H54 (cell line): ENCODE measurements around the gene KDM6B.

Experiments
- DNase-seq: peaks from one replicate; pipeline ENCODE4 v3.0.0; 2011; ENCODE audit warnings: low spot score, mixed read lengths; ENCODE audit not compliant: insufficient read length
- FAIRE-seq: peaks from 3 replicates; lab custom pipeline; 2011; peaks lifted over from hg19 to GRCh38; lab: Jason Lieb, UNC
- POLR2A ChIP-seq: IDR thresholded peaks from 2 replicates; pipeline ENCODE4 v1.6.1; 2011; ENCODE audit warnings: low read depth, mild to moderate bottlenecking, low read length

The KDM6B gene

GRCh38 chr17:7841396-7841914 lies 7.4 kb downstream of the KDM6B start:
- no peak for FAIRE-seq
- peak; percentile 79 for DNase-seq
- peak; percentile 23; the same call in 1 of the 2 replicates for TF ChIP-seq POLR2A

GRCh38 chr17:7841915-7842379 lies 7.9 kb downstream of the KDM6B start:
- DNase-seq: no peak
- FAIRE-seq: no peak
- peak; percentile 3; the same call in 1 of the 2 replicates for TF ChIP-seq POLR2A

- DNase-seq (no peak), FAIRE-seq (no peak)
- TF ChIP-seq POLR2A: peak; percentile 48; the same call in 1 of the 2 replicates
Measured at GRCh38 chr17:7842380-7843256, 8.6 kb downstream of the KDM6B start.

GRCh38 chr17:7843257-7843535 lies 9.2 kb downstream of the KDM6B start:
- no peak for FAIRE-seq
- DNase-seq: no peak
- no peak for TF ChIP-seq POLR2A

- FAIRE-seq: no peak
- DNase-seq: peak; percentile 83
- TF ChIP-seq POLR2A: peak; percentile 25; the same call in 1 of the 2 replicates
Measured at GRCh38 chr17:7843536-7844291, 9.7 kb downstream of the KDM6B start.

DNA sequence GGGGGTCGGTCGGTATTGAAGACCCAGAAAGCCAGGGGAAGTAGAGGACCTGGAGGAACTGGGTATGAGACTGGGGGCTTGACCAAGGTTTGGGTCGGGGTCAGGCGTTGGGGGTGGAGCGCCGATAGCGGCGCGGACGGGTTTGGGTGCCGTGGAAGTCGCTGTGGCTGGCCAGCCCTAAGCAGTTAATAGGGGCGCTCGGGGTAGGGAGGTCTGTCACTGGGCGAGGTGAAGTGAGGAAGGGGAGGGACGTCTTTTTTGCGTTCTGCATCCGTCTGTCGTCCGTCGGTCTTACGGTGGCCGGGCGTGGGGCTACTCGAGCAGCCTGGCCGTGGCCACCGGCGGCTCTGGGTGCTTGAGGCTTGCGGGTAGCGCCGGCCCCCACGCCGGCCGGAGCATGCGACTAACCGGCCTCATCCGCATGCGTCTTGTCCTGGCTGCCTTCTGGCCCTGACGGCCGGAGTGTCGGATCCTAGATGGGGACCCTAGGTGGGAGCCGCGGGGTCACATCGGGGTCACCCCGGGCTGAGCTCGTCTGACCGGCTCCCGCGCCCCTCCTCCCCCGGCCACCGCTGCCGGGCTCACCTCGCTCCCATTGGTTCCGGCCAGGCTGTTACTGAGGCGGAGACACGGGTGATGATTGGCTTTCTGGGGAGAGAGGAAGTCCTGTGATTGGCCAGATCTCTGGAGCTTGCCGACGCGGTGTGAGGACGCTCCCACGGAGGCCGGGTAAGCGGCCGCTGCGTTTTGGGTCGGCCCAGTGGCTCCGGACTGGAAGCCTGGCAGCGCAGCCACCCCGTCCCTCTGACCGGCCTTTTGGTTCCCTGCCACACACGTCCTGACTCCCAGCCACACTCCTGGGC lies 10.5 kb downstream of the KDM6B start:
- peak; percentile 69 for FAIRE-seq
- peak; percentile 35; the same call in 1 of the 2 replicates for TF ChIP-seq POLR2A
- peak; percentile 91 for DNase-seq

DNA sequence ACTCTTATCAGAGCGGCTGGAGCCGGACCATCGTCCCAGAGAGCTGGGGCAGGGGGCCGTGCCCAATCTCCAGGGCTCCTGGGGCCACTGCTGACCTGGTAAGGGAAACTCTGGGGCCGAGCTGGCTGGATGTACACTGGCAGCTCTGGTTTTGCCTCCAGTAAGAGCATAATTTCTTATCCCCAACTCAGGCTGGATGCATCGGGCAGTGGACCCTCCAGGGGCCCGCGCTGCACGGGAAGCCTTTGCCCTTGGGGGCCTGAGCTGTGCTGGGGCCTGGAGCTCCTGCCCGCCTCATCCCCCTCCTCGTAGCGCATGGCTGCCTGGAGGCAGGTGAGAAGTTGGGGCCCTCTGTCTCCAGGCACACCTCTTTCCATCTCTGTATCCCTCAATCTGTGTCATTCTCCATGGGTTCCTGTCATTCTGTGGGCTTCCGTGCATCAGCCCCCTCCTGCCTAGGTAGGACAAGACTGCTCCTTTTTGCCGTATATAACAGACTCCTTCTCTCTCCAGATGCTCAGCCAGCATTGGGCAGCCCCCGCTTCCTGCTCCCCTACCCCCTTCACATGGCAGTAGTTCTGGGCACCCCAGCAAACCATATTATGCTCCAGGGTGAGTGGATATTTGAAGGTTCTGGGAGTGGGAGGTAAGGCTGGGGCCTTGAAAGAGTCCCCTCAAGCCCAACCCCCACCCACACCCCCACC lies 11.5 kb downstream of the KDM6B start:
- FAIRE-seq (no peak), DNase-seq (no peak)
- no peak for TF ChIP-seq POLR2A

- FAIRE-seq (no peak), DNase-seq (no peak)
- TF ChIP-seq POLR2A: no peak
Measured at GRCh38 chr17:7846063-7846735, 12.2 kb downstream of the KDM6B start.

- no peak for FAIRE-seq
- DNase-seq: no peak
- no peak for TF ChIP-seq POLR2A
Measured at GRCh38 chr17:7846765-7847661, 13.0 kb downstream of the KDM6B start.

- no peak for FAIRE-seq
- DNase-seq: no peak
- TF ChIP-seq POLR2A: no peak
Measured at GRCh38 chr17:7848131-7848579, 14.1 kb downstream of the KDM6B start.

GRCh38 chr17:7848739-7849129 lies 14.7 kb downstream of the KDM6B start:
- no peak for FAIRE-seq
- no peak for DNase-seq
- no peak for TF ChIP-seq POLR2A

GRCh38 chr17:7849130-7849750 lies 15.2 kb downstream of the KDM6B start:
- no peak for DNase-seq
- TF ChIP-seq POLR2A: no peak
- FAIRE-seq: no peak
